Tongue (tissue), 2 donors: ENCODE measurements around the gene CASTOR1. TPM values are rescaled to one million over a fixed set of nuclear protein-coding genes. Genes with fewer than 3 reads are reported as not detected.

Experiments used
- DNase-seq: peaks from one replicate; pipeline ENCODE4 v3.0.0-alpha.2; 2015
- total RNA-seq: library from RNA; depleted of rRNA; stranded (reverse); fragments of >200 nt; gene quantifications from one replicate; pipeline ENCODE4 v1.2.3, GENCODE V29; 2014

Gene CASTOR1
- 3.4 TPM for total RNA-seq

- DNase-seq, result peak; percentile 99
These were observed at the start of gene CASTOR1 for GRCh38 chr22:30289141-30289979. CASTOR1 (minus strand) TSS chr22:30289505; CDS start chr22:30289497, 8 bp downstream.

DNA sequence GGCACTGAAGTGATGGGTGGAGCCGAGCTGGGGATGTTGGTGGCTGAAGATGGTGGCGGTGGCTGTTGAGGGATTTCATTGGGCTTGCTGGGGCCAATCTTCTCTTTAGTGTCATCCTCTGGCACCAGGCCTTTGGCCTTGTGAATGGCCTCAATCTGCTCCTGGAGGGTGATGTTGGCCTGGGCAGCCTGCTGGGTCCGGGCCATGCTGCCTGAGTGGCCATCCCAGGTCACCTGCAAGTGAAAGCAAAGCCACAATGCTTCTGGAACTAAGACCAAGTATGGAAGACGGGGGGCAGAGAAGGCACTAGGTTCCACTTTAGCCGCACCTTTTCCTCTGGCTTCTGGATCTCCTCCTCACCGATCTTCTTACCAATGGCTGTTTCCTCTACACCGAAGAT, 49.5 kb upstream of the CASTOR1 start:
- DNase-seq, result no peak

DNA sequence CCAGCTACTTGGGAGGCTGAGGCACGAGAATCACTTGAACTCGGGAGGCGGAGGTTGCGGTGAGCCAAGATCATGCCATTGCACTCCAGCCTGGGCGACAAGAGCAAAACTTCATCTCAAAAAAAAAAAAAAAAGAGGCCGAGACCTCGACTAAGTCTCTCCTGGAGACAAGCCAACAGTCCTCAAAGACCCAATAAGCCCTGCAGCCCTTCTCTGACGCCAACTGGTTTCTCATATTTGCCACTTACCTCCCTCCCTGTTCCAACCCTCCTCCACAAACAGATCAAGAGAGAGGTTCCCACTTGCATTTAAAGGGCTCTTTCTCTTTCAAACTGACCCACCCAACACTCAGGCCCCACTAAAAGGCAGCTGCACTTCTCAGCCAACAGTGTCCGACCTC, 49.0 kb upstream of the CASTOR1 start:
- peak; percentile 70 for DNase-seq

DNA sequence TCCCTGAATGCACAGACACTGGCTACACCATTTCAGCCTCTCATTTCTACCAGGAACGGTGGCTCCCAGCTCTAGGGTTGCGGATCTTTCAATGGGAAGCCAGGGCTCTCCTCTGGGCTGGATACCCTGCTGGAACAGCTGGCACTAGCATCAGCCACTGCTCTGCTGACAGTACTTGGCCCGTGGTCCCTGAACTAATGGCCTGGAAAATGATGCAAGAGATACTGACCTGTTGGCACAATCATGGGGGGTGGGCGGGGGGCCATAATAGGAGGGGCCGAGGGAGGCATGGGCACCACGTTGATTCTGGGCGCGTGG, 48.1 kb upstream of the CASTOR1 start:
- no peak for DNase-seq

DNA sequence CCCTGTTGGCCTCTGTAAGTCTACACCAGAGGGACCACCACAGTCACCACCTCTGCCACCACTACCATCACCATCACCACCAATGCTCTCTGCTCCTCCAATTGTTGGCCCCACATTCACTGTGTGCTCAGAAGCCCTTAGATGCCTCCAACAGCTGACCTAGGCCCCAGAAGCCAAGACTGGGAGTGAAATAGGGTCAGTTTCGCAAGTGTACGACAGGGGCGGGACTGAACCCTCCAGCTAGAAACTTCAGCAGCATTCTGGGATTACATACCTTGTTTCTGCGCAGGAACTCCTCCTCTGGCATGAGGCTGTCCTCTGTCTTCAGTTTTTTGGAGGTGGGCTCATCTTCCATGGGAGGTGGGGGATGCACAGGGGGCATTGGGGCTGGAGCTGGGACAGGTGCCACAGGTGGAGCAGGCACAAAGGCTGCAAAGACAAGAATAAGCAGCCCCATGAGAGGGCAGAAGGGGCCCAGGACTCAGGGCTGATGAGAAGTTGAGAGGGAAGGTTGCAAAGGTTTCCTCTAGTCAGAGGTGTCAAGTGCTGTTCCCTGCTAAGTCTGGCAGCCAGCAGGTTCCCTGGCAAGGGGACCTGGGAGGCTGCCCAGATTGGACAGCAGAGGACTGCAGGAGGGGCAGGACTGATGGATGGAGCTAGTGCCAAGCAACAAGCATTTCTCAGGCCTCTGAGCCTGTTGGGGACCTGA, 47.6 kb upstream of the CASTOR1 start:
- no peak for DNase-seq

DNA sequence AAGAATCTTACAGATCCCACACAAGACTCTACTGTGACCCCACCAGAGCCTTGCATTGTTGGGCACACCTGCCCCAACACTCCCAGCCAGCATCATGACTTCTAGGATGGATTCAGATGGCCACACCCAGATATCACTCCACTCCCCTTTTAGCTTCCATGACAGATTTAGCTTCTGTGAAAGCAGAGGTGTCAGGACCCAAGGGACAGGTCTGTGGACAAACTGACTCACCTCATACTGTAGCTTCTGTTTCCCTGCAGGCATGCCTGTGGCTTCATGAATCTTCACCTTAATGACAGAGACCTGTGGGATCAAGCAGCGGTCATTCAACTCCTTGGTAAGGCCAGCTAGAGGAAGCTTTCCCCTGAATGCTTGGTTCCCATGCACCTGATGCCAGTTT, 45.9 kb upstream of the CASTOR1 start:
- no peak for DNase-seq

DNA sequence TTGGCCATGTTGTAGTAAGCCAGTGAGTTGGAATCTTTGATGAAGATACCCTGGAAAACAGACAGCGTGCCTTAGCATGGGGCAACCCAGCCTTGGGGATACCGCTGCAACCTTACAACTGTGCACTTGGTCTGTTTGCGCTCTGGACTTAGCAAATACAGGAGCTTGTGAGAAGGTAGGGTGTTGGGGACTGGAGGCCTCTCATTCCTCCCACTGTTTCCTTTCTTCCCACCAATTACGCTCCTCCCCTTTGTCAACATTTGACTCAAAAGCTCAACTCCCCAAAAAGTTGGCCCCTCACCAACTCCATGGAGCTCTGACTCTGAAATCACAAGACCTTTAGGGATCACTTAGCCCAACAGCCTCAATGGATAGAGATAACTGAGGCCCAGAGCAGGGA, 45.3 kb upstream of the CASTOR1 start:
- DNase-seq, result no peak

DNA sequence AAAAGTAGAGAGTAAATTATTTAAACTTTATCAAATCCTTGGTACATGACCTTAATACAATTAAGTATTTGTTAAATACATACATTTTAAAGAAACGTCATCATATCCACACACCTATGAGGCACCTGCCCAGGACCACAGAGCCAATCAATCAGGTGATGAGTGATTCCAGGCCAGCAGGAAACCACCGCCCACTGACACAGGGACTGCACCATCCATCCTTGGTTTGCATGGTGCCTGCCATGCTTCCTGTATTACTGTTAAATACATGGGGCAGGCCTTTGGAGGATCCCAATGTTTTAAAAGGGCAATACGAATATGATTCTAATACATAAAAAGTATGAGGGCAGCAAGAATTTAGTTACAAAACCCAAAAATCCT, 44.4 kb upstream of the CASTOR1 start:
- no peak for DNase-seq

DNA sequence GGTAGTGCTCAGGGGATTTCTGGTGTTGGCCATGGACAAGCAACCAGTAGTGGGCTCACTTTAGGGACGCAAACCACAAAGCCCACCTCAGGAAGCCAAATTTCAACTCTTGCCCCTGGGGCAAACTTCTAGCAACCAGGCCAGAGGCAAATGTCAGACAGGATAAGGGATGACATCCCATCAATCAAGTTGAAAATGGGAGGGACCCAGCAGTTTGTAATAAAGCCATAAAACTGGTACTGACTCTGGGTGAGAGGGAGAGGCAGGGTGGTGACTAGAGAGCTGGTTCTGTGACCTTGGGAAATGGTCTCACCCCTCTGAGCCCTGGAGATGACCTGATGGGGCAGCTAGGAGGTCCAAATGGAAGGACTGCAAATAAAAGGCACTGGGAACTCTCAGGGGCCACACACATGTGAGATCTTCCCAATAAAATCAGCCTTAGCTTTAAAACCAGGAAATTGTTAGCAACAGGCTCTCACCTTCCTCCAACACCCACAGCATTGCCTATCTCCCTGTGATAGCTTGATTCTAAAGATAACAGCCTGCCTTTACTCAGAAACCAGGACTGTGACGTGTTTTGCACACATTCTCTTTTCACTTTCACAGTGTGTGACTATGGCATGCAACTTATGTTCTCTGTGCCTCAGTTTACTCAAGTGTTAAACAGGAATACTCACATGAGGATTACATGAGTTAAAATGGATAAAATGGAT, 43.8 kb upstream of the CASTOR1 start:
- no peak for DNase-seq

- DNase-seq, result no peak
These were observed 43.2 kb upstream of the CASTOR1 start for GRCh38 chr22:30332551-30332950.

- no peak for DNase-seq
These were observed 39.3 kb upstream of the CASTOR1 start for GRCh38 chr22:30328466-30329049.

DNA sequence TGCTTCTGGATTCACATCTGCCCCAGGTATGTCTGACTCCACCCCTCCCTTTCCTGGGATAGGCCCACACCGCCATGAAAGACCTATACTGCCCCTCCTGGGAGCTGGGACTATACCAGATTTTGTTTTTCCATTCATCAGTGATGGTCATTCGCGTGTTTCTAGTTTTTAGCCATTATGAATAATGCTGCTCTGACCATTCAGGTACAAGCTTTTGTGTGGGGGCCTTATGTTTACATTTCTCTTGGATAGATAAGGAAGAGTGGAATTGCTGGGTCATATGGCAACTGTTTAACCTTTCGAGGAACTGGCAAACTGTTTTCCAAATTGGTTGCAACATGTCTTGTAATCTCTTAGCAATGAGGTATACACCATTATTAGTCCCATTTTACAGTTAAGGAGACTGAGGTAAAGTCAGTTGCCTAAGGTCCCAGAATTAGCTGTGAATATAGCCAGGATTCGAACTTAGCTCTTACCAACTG, 38.6 kb upstream of the CASTOR1 start:
- no peak for DNase-seq

- peak; percentile 95 for DNase-seq
These were observed 37.5 kb upstream of the CASTOR1 start, which contains the start of gene TBC1D10A for GRCh38 chr22:30326706-30327362. TBC1D10A (minus strand) TSS chr22:30326941; CDS start chr22:30326881, 60 bp downstream.

- no peak for DNase-seq
These were observed 37.0 kb upstream of the CASTOR1 start for GRCh38 chr22:30326255-30326705.

- DNase-seq, result no peak
These were observed 36.5 kb upstream of the CASTOR1 start for GRCh38 chr22:30325724-30326254.

DNA sequence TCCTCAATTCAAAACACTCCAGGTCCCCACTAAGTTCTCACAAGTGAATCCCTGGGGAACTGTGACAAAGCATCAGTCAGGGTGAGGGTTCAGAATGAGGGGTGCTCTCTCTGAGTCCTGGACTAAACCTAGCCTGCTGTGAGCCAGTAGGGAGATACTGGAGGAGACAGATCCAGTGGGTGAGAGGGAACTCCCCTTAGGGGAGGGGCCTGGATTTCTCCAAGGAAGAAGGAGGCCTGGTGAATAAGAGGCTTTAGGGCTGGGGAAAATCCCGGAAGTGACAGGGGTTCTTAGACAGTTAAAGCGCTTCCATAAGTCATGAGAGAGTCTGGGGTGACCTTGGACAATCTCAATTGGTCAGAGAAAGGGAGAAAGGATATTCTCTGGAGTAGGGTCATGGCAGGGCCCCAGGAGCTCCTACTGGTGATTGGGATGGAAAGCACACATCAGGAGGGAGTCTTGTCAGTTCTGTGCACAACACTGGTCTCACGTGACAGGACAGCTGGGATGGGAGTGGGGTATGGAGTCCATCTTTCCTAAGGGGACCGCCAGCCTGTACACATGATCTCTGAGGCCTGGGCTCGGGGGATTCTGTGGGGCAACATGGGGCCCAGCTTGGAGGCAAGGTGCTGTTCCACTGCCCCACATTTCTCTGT, 35.9 kb upstream of the CASTOR1 start:
- DNase-seq, result peak; percentile 42

DNA sequence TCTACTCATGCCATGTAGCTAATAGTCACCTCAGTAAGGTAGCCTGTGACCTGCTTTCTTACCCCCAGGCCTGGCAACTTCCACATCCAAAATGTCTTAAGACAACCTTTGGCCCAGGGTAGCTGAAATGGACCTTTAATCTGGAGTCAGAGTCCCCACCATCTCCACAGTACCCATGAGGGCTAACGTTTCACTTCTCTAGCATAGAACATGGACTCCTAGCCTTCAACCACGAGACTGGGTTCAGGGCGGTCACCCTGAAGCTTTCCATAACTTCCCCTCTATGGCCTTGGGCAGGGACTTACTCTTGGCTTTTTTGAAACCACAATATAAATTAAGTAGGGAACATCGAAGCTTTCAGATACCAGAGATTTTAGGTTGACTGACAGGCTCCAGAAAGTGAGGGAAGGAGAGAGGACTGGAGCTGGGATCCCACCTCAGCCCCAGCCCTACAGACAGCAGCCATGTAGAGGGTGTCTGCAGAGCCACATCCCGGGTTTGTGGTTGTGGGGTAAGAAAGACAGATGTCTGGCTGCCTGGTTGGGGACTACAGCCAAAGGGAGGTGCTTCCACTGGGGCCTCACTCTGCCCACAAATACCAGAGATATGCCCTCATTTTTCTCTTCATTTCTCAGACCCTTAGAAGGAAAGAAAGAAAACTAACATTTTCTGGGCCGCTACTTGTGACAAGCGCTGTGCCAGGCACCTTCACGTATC, 34.9 kb upstream of the CASTOR1 start:
- DNase-seq, result no peak

DNA sequence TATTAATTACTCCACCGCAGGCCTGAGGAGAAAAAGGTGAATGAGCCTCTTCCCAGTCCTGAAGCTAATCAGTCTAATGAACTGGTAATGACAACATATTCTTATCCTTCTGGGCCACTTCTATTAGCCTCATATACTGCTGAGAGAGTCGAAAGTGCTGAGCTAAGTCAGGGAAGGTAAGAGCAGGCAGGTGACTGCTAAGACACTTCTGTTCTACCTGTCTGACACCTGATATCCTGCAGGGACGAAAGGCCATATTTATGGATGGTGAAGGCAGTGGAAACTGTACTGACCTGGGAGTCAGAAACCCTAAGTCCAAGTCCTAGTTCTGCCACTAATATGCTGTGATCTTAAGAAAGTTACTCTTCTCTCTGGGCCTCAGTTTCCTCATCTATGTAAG, 33.9 kb upstream of the CASTOR1 start:
- no peak for DNase-seq

- DNase-seq, result no peak
These were observed 32.2 kb upstream of the CASTOR1 start for GRCh38 chr22:30321461-30321860.

DNA sequence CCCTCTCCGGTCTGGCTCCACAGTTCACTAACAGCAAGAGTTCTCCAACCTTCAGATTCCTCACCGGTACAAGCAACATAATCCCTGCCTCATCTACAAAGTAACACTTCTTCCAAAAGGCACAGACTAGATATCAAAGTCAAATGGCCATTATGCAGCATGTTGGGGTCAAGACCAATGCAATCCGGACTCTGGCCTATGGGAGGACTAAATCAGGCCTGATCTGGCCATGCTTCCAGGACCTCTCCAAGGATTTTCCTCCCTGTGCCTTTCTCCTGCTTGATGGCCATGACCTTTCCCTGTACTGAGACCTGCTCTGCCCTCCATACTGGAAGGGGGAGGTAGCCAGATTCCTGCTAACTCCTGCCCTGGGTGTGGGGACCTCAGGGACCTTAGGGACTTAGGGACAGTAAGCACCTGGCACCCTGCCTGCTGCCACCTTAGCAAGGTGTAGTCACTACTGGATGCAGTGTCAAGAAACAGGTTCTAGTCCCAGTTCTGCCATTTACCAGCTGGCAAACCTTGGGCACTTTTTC, 30.8 kb upstream of the CASTOR1 start:
- no peak for DNase-seq
